GM21526 (cell line): ENCODE measurements around the gene RFX3.

Source experiments
- ATAC-seq: cut with Tn5 transposase; IDR thresholded peaks from one replicate; pipeline ENCODE4 v1.9.1; 2021; ENCODE audit warnings: moderate library complexity; ENCODE audit not compliant: unreplicated experiment, low FRiP score

Gene RFX3

GRCh38 chr9:3478549-3478953 is 47.2 kb downstream of the RFX3 start:
- ATAC-seq = peak; percentile 42

- ATAC-seq = peak; percentile 27
Measured at GRCh38 chr9:3477236-3477834, 48.5 kb downstream of the RFX3 start.

DNA sequence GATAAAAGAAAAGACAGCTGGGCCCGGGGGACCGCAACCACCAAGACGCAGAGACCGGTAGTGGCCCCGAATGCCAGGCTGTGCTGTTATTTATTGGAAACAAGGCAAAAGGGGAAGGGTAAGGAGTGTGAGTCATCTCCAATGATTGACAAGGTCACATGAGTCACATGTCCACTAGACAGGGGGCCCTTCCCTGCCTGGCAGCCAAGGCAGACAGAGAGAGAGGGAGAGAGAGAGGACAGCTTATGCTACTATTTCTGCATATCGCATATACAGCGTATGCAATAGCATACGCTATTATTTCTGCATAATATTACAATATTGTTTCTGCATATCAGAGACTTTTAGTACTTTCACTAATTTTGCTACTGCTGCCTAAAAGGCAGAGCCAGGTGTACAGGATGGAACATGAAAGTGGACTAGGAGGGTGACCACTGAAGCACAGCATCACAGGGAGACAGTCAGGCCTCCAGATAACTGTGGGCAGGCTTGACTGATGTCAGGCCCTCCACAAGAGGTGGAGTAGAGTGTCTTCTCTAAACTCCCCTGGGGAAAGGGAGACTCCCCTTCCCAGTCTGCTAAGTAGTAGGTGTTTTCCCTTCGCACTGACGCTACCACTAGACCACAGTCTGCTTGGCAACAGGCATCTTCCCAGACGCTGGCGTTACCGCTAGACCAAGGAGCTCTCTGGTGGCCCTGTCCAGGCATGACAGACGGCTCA is 50.3 kb downstream of the RFX3 start:
- ATAC-seq = no peak

DNA sequence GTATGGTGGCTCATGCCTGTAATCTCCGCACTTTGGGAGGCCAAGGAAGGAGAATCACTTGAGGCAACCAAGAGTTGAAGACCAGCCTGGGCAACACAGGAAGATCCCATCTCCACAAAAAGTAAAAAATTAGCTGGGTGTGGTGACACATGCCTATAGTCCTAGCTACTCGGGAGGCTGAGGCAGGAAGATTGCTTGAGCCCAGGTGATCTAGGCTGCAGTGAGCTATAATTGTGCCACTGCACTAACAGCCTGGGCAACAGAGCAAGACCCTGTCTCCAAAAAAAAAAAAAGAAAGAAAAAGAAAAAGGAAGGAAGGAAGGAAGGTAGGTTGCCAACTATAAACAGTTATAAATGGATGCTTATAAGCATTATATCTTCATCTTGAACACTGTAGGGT is 51.0 kb downstream of the RFX3 start:
- no peak for ATAC-seq

- ATAC-seq = no peak
Measured at GRCh38 chr9:3473405-3473804, 52.4 kb downstream of the RFX3 start.

DNA sequence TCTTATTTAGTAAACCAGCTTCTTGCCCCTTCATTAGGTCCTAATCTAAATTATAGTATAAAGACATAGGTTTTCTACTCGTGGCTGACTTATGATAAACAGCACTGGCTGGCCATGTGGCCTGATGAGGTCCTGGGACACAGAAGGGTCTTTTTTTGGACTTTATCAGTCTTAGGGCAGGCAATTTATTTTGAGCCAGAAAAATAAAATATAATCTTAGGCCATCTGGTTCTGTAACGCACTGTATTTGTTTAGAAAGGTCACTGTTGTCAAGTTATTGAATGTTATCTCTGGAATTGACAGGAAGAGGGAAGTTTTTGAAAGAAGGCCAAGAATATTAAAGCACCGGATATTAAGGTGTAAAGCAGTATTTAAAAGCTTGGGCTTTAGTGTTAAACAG is 53.9 kb downstream of the RFX3 start:
- no peak for ATAC-seq

DNA sequence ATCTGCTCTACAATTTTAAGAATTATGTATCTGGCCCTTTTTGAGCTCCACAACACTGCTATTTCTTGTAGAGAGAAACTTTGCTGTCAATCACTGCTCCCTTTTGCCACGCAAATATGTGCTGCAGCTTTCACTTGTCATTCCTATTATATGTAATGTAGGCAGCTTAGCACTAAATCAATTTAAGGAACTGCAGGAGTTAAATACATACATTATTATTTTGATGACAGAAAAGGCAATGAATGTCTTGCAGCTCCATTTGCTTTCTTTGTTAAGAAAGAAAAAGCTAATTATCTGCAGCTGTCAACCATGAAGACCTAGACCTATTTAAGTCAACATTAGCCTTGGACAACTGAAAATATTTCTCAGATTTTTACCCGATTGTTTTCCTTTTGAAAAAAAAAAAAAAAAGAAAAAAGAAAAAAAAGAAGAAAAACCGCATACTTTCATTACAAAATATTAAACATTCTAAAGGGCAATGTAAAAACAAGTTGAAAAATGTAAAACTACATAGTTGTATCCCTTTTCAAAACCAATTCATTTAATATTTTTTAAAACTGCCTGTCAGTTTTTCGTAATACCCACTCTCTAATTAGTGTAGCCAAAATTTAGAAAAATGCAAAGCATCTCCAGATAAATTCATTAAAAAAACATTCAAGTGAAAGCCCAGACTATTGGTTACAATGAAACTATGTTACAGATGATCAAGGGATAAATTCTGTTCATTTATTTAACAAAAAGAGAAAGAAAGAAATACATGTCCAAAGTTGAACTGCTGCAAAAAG is 57.2 kb downstream of the RFX3 start:
- ATAC-seq = no peak

- ATAC-seq = peak; percentile 98
Measured at GRCh38 chr9:3467593-3468219, 58.1 kb downstream of the RFX3 start.

DNA sequence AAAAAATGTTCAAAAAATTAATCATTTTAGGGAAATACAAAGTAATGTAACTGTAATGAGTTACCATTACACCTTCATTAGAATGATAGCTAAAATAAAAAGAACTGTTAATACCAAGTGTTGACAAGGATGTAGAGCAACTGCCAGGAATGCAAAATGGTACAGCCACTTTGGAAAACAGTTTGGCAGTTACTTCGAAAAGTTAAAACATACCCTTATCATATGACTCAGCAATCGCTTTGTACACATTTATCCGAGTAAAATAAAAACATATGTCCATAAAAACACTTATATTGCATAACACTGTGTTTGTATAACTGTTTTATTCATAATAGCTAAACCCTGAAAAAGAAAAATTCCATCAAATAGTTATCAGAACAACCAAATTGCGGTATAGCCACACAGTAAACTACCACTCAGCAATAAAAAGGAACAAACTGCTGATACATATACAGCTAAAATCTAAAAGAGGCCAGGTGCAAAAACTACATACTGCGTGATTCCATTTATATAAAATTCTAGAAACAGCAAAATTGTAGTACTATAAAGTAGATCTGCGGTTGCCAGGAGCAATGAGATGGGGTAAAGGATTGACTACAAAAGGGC is 61.7 kb downstream of the RFX3 start:
- no peak for ATAC-seq

GRCh38 chr9:3458806-3459475 is 66.9 kb downstream of the RFX3 start:
- ATAC-seq = no peak

DNA sequence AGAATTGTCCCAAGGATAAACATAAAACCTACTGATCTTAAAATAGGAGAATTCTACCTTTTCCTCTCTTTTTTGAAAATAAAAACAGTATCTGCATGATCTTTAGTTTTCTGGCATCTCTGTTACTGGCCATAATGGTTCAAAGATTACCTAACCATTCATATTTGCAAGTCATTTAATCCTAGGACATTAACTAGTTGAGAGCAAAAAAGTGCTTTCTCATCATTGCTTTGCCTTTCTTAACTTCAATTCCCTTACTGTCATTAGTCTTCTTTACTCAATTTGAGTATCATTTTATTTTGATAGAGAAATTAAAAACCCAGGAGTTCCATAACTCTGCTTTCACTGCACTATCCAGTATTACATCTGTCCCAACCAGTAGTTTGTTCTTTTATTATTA is 68.6 kb downstream of the RFX3 start:
- ATAC-seq = no peak

GRCh38 chr9:3455717-3456116 is 70.1 kb downstream of the RFX3 start:
- no peak for ATAC-seq

DNA sequence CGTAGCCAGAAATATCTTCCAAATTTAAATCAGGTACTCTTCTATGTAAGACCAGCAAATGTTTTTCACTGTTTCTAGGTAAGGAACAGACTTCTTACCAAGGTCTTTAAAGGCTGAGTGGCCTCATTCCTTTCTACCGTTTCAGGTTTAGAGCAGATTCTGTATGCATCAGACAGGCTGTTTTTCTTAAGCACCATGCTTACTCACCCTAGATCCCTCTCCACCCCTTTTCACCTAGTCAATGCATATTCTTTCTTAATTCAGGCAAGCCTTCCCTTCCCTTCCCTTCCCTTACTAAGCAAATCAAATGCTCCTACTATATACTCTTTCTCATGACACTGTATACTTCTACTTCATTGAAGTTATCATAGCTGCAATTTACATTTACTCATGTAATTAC is 70.7 kb downstream of the RFX3 start:
- ATAC-seq = no peak

DNA sequence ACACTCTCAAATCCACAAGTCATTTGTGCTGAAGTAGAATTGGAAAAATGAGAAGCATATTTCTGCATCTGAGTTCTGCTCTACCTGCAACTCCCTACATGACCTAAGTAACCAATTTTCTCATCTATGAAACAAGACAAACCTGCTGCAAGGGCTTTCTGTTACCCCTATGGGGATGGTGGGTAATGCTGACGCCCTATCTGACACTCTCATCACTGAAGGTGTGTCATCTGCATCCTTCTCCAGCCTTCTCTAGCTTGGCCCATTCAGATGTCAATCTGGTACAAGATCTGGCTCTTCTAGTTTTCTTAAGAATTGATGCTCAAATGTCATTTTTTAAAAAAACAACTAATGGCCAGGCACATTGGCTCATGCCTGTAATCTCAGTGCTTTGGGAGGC is 73.8 kb downstream of the RFX3 start:
- no peak for ATAC-seq

- no peak for ATAC-seq
Measured at GRCh38 chr9:3447788-3448187, 78.0 kb downstream of the RFX3 start.

DNA sequence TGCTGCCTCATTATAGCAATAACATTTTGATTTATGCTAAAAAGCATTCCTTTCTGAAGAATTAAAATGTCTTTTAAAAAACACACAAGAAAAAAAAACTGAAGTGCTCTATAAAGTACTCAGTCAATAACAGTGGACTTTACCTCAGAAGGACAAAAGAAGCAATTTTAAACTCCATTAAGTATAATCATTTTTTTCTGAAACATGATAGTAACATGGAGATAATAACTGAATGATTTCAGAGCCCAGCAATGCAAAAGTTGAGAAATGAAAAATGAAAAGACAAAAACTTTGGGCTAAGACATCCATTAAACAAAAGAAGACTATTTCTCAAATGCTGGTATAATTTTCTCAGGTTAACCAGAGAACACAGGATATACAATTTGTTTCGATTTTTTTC is 78.7 kb downstream of the RFX3 start:
- no peak for ATAC-seq

DNA sequence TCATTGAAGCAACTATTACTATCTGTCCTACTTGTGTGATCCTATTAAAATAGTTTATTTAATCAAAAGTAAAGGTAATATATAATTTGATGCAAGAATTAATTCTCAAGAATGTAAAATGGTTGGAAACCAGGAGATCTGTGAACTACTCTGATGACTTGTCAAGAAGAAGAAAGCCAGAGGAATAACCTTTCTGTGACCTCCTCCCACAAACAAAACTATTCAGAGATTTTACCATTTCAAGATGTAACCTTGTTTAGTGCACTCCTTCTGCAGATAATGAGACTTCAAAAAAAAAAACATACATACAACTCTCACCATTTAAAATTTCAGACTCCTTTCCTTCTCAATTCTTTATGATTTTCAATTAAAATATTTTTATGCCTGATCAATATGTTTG is 79.5 kb downstream of the RFX3 start:
- no peak for ATAC-seq

DNA sequence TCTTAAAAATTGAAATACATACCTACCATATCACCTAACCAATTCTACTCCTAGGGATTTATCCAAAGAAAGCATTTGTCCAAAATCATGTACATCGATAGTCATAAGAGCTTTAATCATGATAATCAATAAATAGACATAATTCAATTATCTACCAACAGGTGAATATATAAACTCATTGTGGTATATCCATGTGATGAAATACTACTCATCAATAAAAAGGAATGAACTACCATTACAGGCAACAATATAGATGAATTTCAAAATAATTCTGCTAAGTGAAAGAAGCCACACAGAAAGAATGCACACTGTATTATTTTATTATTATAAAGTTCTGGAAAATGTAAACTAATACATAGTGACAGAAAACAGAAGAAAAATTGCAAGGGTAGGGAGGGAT is 81.8 kb downstream of the RFX3 start:
- ATAC-seq = no peak

DNA sequence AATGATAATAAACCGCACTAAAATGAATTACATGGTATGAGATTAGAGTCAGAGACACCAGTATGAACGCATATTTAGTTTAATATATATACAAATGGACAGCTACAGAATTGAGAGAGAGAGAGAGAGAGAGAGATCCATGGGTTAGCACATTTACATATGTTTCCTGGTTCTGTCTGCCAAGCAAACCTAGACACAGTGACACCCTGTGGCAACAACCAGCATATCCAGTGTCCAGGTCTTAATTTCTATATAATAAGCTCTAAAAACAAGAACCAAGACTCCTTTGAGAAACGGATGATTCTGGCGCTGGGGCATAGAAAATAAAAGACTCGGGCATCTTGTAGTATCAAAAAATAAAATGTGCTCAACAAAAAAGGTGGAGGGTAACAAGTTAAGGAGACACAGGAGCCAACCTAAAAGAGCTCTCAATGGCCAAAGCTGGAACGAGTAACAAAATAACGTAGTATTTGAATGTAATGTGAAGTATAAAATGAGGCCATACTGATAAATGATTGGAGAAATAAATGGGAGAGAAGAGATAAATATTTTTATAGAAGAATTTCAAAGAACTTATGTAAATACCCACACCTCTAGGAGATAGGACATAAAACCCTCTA is 84.5 kb downstream of the RFX3 start:
- ATAC-seq = peak; percentile 93
